Activated CD4-positive, alpha-beta memory T cell treated with anti-CD3 and anti-CD28 coated beads for 36 hours (primary cell): ENCODE results near the gene CAPS. TPM values are rescaled to one million over a fixed set of nuclear protein-coding genes. Genes with fewer than 3 reads are reported as not detected.

Experiments
- CTCF ChIA-PET: fragments of 350-600 bp; sonication (Branson Sonifier 250); formaldehyde crosslinking; loops from one replicate; lab custom pipeline; 2021; ENCODE audit warnings: antibody characterized with exemption, inconsistent platforms; lab: Charles Lee
- POLR2A ChIA-PET: fragments of 350-600 bp; sonication (Branson Sonifier 250); formaldehyde crosslinking; loops from one replicate; lab custom pipeline; 2021; ENCODE audit warnings: antibody characterized with exemption; lab: Charles Lee
- DNase-seq: peaks from one replicate; pipeline ENCODE4 v3.0.0-alpha.2; 2020
- H3K27ac Mint-ChIP-seq: one replicate; pipeline ENCODE4 v1.8.0; 2021; ENCODE audit warnings: mixed read lengths
- H3K27me3 Mint-ChIP-seq: one replicate; pipeline ENCODE4 v1.8.0; 2021; ENCODE audit warnings: mixed read lengths
- H3K36me3 Mint-ChIP-seq: one replicate; pipeline ENCODE4 v1.8.0; 2021; ENCODE audit warnings: mixed read lengths
- H3K4me1 Mint-ChIP-seq: one replicate; pipeline ENCODE4 v1.8.0; 2021; ENCODE audit warnings: low read depth, mixed read lengths
- H3K4me3 Mint-ChIP-seq: one replicate; pipeline ENCODE4 v1.8.0; 2021; ENCODE audit warnings: mild to moderate bottlenecking, mixed read lengths
- H3K9me3 Mint-ChIP-seq: one replicate; pipeline ENCODE4 v1.8.0; 2021; ENCODE audit warnings: mixed read lengths
- intact Hi-C: fragments of 100-400 bp; cut with micrococcal nuclease; formaldehyde crosslinking; loops from one replicate; pipeline ENCODE4 v1.15.1; 2023
- total RNA-seq, 2 experiments: library from RNA; stranded (reverse); gene quantifications; one replicate each; pipeline ENCODE4 v1.2.3, GENCODE V29; 2021

Gene CAPS
- total RNA-seq, 2 experiments from 2014 or later, result 3.7 to 3.9 TPM

GRCh38 chr19:5943045-5943444 is 29.0 kb downstream of the CAPS start:
- ChIA-PET POLR2A (no interaction called here), CTCF (interaction anchor here (1.0 to 2.8 kb wide), 3 partner anchors 26 to 139 kb away, joined by 3 to 10 read pairs (median 4); no protein-coding TSS in a partner anchor)

GRCh38 chr19:5943623-5944022 is 29.6 kb downstream of the CAPS start:
- CTCF ChIA-PET, result interaction anchor here (1.0 to 2.8 kb wide), 3 partner anchors 25 to 140 kb away, joined by 3 to 10 read pairs (median 4); no protein-coding TSS in a partner anchor
- intact Hi-C loops, result no loop called here
- Mint-ChIP-seq H3K27me3 (no peaks in the 10 kb centered on the region), H3K36me3 (peaks cover 15% of the 10 kb centered on the region), H3K9me3 (no peaks in the 10 kb centered on the region), H3K4me3 (no peak overlapping the region), H3K27ac (no peak overlapping the region), H3K4me1 (peaks cover 30% of the 10 kb centered on the region)
- DNase-seq, result no peak
- POLR2A ChIA-PET, result no interaction called here

More at GRCh38 chr19:5943045-5943444, 29.0 kb downstream of the CAPS start:
- no peaks in the 10 kb centered on the region for H3K27me3 Mint-ChIP-seq
- H3K4me3 Mint-ChIP-seq, result no peak overlapping the region
- H3K9me3 Mint-ChIP-seq, result no peaks in the 10 kb centered on the region
- intact Hi-C loops, result no loop called here
- no peak overlapping the region for H3K27ac Mint-ChIP-seq
- peaks cover 25% of the 10 kb centered on the region for H3K4me1 Mint-ChIP-seq
- H3K36me3 Mint-ChIP-seq, result peaks cover 14% of the 10 kb centered on the region
- DNase-seq, result no peak

- peaks cover 16% of the 10 kb centered on the region for H3K36me3 Mint-ChIP-seq
- no peaks in the 10 kb centered on the region for H3K27me3 Mint-ChIP-seq
- no peak overlapping the region for H3K4me3 Mint-ChIP-seq
- H3K4me1 Mint-ChIP-seq, result peaks cover 68% of the 10 kb centered on the region
- ChIA-PET CTCF (interaction anchor here (1.2 to 2.1 kb wide), 3 partner anchors 15 to 184 kb away, joined by 3 to 9 read pairs (median 7); no protein-coding TSS in a partner anchor), POLR2A (interaction anchor here (1.1 to 1.6 kb wide), 2 partner anchors 21 to 43 kb away, joined by 3 to 7 read pairs; partner anchors contain the start of genes NDUFA11 and VMAC)
- no peaks in the 10 kb centered on the region for H3K9me3 Mint-ChIP-seq
- DNase-seq, result no peak
- intact Hi-C loops, result no loop called here
- peak overlapping the region; percentile 74 for H3K27ac Mint-ChIP-seq
Measured at GRCh38 chr19:5947435-5947834, 33.4 kb downstream of the CAPS start.

GRCh38 chr19:5948752-5949564 is 34.9 kb downstream of the CAPS start:
- CTCF ChIA-PET, result interaction anchor here (0.9 to 2.4 kb wide), 8 partner anchors 12 to 176 kb away, joined by 3 to 13 read pairs (median 6); partner anchors contain the start of gene NRTN
- POLR2A ChIA-PET, result interaction anchor here (0.6 to 1.6 kb wide), 5 partner anchors 29 to 664 kb away, joined by 3 to 7 read pairs (median 4); partner anchors contain the start of genes NDUFA11 and VMAC
- H3K4me1 Mint-ChIP-seq, result peaks cover 78% of the 10 kb centered on the region
- peak overlapping the region; percentile 40 for H3K4me3 Mint-ChIP-seq
- intact Hi-C loops, result no loop called here
- peak overlapping the region; percentile 95 for H3K27ac Mint-ChIP-seq
- H3K27me3 Mint-ChIP-seq, result no peaks in the 10 kb centered on the region
- H3K36me3 Mint-ChIP-seq, result peaks cover 17% of the 10 kb centered on the region
- no peaks in the 10 kb centered on the region for H3K9me3 Mint-ChIP-seq
- peak; percentile 42 for DNase-seq

- Mint-ChIP-seq H3K4me1 (peaks cover 82% of the 10 kb centered on the region), H3K36me3 (peaks cover 23% of the 10 kb centered on the region), H3K4me3 (peak overlapping the region; percentile 40), H3K9me3 (no peaks in the 10 kb centered on the region), H3K27ac (peak overlapping the region; percentile 95), H3K27me3 (no peaks in the 10 kb centered on the region)
- ChIA-PET CTCF (interaction anchor here (1.5 to 3.2 kb wide), 4 partner anchors 12 to 146 kb away, joined by 6 to 29 read pairs (median 12); partner anchors contain the start of gene NRTN), POLR2A (no interaction called here)
- peak; percentile 70 for DNase-seq
- intact Hi-C loops, result loop anchor here (5.0 to 10.0 kb wide), 2 partner anchors 123 to 265 kb away; partner anchors contain the start of genes HSD11B1L and MICOS13
Measured at GRCh38 chr19:5949792-5950305, 35.8 kb downstream of the CAPS start.

GRCh38 chr19:5950741-5951140 is 36.7 kb downstream of the CAPS start:
- POLR2A ChIA-PET, result no interaction called here
- intact Hi-C loops, result loop anchor here (5.0 to 10.0 kb wide), 2 partner anchors 123 to 266 kb away; partner anchors contain the start of genes HSD11B1L and MICOS13
- Mint-ChIP-seq H3K4me3 (no peak overlapping the region), H3K27ac (peak overlapping the region; percentile 95), H3K4me1 (peaks cover 86% of the 10 kb centered on the region), H3K9me3 (no peaks in the 10 kb centered on the region), H3K36me3 (peaks cover 23% of the 10 kb centered on the region), H3K27me3 (no peaks in the 10 kb centered on the region)
- DNase-seq, result no peak
- CTCF ChIA-PET, result interaction anchor here (1.2 to 3.2 kb wide), 5 partner anchors 11 to 147 kb away, joined by 3 to 29 read pairs (median 6); partner anchors contain the start of gene NRTN

- CTCF ChIA-PET, result interaction anchor here (0.6 to 3.2 kb wide), 7 partner anchors 11 to 174 kb away, joined by 3 to 29 read pairs (median 3); partner anchors contain the start of gene NRTN
- H3K4me1 Mint-ChIP-seq, result peaks cover 87% of the 10 kb centered on the region
- no peaks in the 10 kb centered on the region for H3K27me3 Mint-ChIP-seq
- intact Hi-C loops, result loop anchor here (5.0 to 10.0 kb wide), 2 partner anchors 124 to 267 kb away; partner anchors contain the start of genes HSD11B1L and MICOS13
- no peaks in the 10 kb centered on the region for H3K9me3 Mint-ChIP-seq
- POLR2A ChIA-PET, result interaction anchor here (2.1 kb wide), 1 partner anchor 10 kb away, joined by 6 read pairs; no protein-coding TSS in a partner anchor
- H3K36me3 Mint-ChIP-seq, result peaks cover 23% of the 10 kb centered on the region
- H3K4me3 Mint-ChIP-seq, result no peak overlapping the region
- H3K27ac Mint-ChIP-seq, result peak overlapping the region; percentile 95
- no peak for DNase-seq
Measured at GRCh38 chr19:5951338-5951861, 37.3 kb downstream of the CAPS start.

GRCh38 chr19:5952193-5953029 is 38.4 kb downstream of the CAPS start:
- Mint-ChIP-seq H3K36me3 (peaks cover 23% of the 10 kb centered on the region), H3K27ac (peak overlapping the region; percentile 95), H3K4me1 (peaks cover 93% of the 10 kb centered on the region), H3K9me3 (no peaks in the 10 kb centered on the region), H3K4me3 (no peak overlapping the region), H3K27me3 (no peaks in the 10 kb centered on the region)
- intact Hi-C loops, result loop anchor here (1.0 to 10.0 kb wide), 6 partner anchors 10 to 268 kb away; partner anchors contain the start of genes HSD11B1L, MICOS13, RANBP3 and VMAC
- CTCF ChIA-PET, result interaction anchor here (0.8 to 3.2 kb wide), 7 partner anchors 10 to 173 kb away, joined by 3 to 29 read pairs (median 3); partner anchors contain the start of gene NRTN
- no peak for DNase-seq
- POLR2A ChIA-PET, result interaction anchor here (2.0 to 2.1 kb wide), 2 partner anchors 9 to 50 kb away, joined by 4 to 6 read pairs; partner anchors contain the start of gene NDUFA11

- peak overlapping the region; percentile 64 for H3K4me3 Mint-ChIP-seq
- ChIA-PET POLR2A (interaction anchor here (1.1 to 2.1 kb wide), 3 partner anchors 9 to 50 kb away, joined by 4 to 6 read pairs (median 5); partner anchors contain the start of genes NDUFA11 and RANBP3), CTCF (interaction anchor here (0.8 to 3.2 kb wide), 5 partner anchors 9 to 172 kb away, joined by 3 to 29 read pairs (median 3); no protein-coding TSS in a partner anchor)
- peaks cover 20% of the 10 kb centered on the region for H3K36me3 Mint-ChIP-seq
- H3K27me3 Mint-ChIP-seq, result no peaks in the 10 kb centered on the region
- intact Hi-C loops, result loop anchor here (1.0 to 10.0 kb wide), 6 partner anchors 9 to 268 kb away; partner anchors contain the start of genes HSD11B1L, MICOS13, RANBP3 and VMAC
- no peaks in the 10 kb centered on the region for H3K9me3 Mint-ChIP-seq
- H3K4me1 Mint-ChIP-seq, result peaks cover 93% of the 10 kb centered on the region
- peak overlapping the region; percentile 95 for H3K27ac Mint-ChIP-seq
- DNase-seq, result peak; percentile 28
Measured at GRCh38 chr19:5953030-5953589, 39.1 kb downstream of the CAPS start.

GRCh38 chr19:5953680-5954213 is 39.7 kb downstream of the CAPS start:
- peaks cover 91% of the 10 kb centered on the region for H3K4me1 Mint-ChIP-seq
- peak overlapping the region; percentile 64 for H3K4me3 Mint-ChIP-seq
- H3K27ac Mint-ChIP-seq, result peak overlapping the region; percentile 95
- peak; percentile 64 for DNase-seq
- H3K27me3 Mint-ChIP-seq, result no peaks in the 10 kb centered on the region
- H3K9me3 Mint-ChIP-seq, result no peaks in the 10 kb centered on the region
- ChIA-PET CTCF (interaction anchor here (0.8 to 5.2 kb wide), 4 partner anchors 9 to 31 kb away, joined by 3 to 37 read pairs (median 4); no protein-coding TSS in a partner anchor), POLR2A (interaction anchor here (1.1 to 2.1 kb wide), 3 partner anchors 8 to 51 kb away, joined by 4 to 6 read pairs (median 5); partner anchors contain the start of genes NDUFA11 and RANBP3)
- H3K36me3 Mint-ChIP-seq, result peaks cover 16% of the 10 kb centered on the region
- intact Hi-C loops, result loop anchor here (1.0 to 10.0 kb wide), 6 partner anchors 9 to 269 kb away; partner anchors contain the start of genes HSD11B1L, MICOS13, RANBP3 and VMAC
